Measurements from ENCODE around the gene CACNA1I. TPM values are rescaled to one million over a fixed set of nuclear protein-coding genes. Genes with fewer than 3 reads are reported as not detected.

CACNA1I gene
- total and polyA plus RNA-seq, 2 of the 8 experiments (the other 6 are each of a cell fraction or from before 2014, with no cell fraction given), result 0.77 to 1.2 TPM

DNA sequence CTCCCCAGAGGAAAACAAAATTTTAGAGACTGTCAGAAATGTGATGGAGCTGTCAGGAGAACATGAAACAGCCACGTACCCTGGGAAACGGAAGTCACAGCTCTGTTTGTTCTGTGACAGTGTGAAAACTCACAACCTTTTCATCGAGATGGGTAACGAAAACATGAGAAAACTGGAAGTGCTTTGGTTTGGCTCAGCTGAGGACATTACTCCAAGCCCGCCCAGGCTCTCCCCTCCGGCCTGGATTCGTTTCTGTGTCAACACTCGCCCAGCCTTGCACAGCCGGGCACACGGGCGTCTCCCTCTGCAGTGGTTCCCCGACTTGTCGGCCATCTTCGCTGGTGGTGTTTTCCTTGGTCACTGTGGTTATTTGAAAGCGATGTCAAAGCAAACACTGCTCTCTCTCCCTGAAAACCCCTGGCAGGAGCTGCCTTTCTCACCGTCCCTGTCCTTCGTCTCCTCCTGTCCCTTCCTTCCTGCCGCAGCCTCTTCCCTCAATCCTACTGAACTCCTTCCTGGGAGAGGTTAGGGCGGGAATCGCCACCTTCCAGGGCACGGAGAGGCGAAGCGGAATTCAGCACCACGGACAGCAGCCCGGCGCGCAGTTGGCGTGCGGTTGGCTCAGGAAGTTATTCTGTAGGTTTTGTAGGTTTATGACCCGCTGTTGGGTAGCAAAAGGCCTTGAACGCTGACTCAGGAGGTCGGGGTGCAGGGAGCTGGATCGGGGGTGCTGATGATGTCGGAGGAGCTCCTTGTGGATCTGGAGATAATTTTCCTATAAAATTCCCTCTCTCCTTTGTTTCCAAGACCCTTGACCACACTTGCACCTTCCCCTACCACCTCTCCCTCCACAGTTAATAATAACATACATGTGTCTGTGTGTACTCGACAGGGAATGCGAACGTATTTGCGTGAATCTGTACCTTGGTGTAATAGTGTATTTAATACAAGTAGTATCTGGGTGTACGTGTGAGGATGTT, 24.9 kb upstream of the CACNA1I start (continued):
- TF ChIP-seq POLR2AphosphoS5 (IDR thresholded peaks at IDR 0.05; ENCODE audit: low read depth, low read length), result no peak
- no peak for TF ChIP-seq NRF1 (IDR thresholded peaks at IDR 0.05; ENCODE audit: low read depth, low read length)
- no peak for TF ChIP-seq SIRT6 (IDR thresholded peaks at IDR 0.05; ENCODE audit: low read length)
- TF ChIP-seq, protein P1, sequence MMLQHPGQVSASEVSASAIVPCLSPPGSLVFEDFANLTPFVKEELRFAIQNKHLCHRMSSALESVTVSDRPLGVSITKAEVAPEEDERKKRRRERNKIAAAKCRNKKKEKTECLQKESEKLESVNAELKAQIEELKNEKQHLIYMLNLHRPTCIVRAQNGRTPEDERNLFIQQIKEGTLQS (IDR thresholded peaks at IDR 0.05; ENCODE audit: insufficient read depth, low read depth, low read length), result no peak
- TF ChIP-seq SIN3A (conservative IDR thresholded peaks at IDR 0.05 in 1 of 2, IDR thresholded peaks at IDR 0.05 in 1 of 2; ENCODE audit: low read depth in 1 of 2, low read length in 2 of 2), result peak in 1 of 2 experiments; percentile 90; a peak in 2 of 4 replicates
- TF ChIP-seq TCF12 (IDR thresholded peaks at IDR 0.05; ENCODE audit: low read depth, low read length), result no peak
- no peak for TF ChIP-seq BRCA1 (IDR thresholded peaks at IDR 0.05; ENCODE audit: low read depth, low read length)
- no peak for TF ChIP-seq RNF2 (IDR thresholded peaks at IDR 0.05; ENCODE audit: borderline replicate concordance, low read depth, low read length, missing control alignments, poor library complexity, severe bottlenecking)
- TF ChIP-seq BACH1 (IDR thresholded peaks at IDR 0.05; ENCODE audit: low read length), result no peak
- no peak for TF ChIP-seq POU5F1 (IDR thresholded peaks at IDR 0.05; ENCODE audit: low read depth, low read length)
- TF ChIP-seq, protein P2, sequence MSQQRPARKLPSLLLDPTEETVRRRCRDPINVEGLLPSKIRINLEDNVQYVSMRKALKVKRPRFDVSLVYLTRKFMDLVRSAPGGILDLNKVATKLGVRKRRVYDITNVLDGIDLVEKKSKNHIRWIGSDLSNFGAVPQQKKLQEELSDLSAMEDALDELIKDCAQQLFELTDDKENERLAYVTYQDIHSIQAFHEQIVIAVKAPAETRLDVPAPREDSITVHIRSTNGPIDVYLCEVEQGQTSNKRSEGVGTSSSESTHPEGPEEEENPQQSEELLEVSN (IDR thresholded peaks at IDR 0.05), result peak; percentile 95
- no peak for TF ChIP-seq CBX8 (IDR thresholded peaks at IDR 0.05; ENCODE audit: borderline replicate concordance, low read depth, low read length)
- TF ChIP-seq YY1 (IDR thresholded peaks at IDR 0.05; ENCODE audit: low read depth, low read length), result no peak; the same call in 1 of the 2 replicates
- no peak for TF ChIP-seq EGR1 (IDR thresholded peaks at IDR 0.05; ENCODE audit: borderline replicate concordance, low read depth, low read length)
- TF ChIP-seq, protein P3, sequence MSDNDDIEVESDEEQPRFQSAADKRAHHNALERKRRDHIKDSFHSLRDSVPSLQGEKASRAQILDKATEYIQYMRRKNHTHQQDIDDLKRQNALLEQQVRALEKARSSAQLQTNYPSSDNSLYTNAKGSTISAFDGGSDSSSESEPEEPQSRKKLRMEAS (IDR thresholded peaks at IDR 0.05), result peak; percentile 89
- no peak for TF ChIP-seq SIX5 (IDR thresholded peaks at IDR 0.05; ENCODE audit: low read depth, low read length)
- no peak for TF ChIP-seq SP1 (IDR thresholded peaks at IDR 0.05; ENCODE audit: low read depth, low read length)
- TF ChIP-seq BCL11A (IDR thresholded peaks at IDR 0.05; ENCODE audit: low read depth in 2 of 2, low read length in 2 of 2), result no peak
- no peak for TF ChIP-seq TAF7 (optimal IDR thresholded peaks at IDR 0.05; ENCODE audit: borderline replicate concordance, low read depth, low read length)
- TF ChIP-seq KDM4A (IDR thresholded peaks at IDR 0.05; ENCODE audit: low read depth, low read length, severe bottlenecking), result no peak
- TF ChIP-seq GABPA (IDR thresholded peaks at IDR 0.05; ENCODE audit: borderline replicate concordance, insufficient read depth, low read length), result peak; percentile 43; the same call in 1 of the 2 replicates
- no peak for TF ChIP-seq RBBP5 (IDR thresholded peaks at IDR 0.05; ENCODE audit: borderline replicate concordance, low read depth, low read length)
- no peak for TF ChIP-seq POLR2A (IDR thresholded peaks at IDR 0.05; ENCODE audit: control extremely low read depth in 1 of 2, low read depth in 2 of 2, low read length in 2 of 2)
